GM19351 (cell line): ENCODE measurements around the gene ZNF483.
"Not testable (repeated sequence)": the region's sequence is repeated elsewhere in the genome, so short reads cannot be mapped to it uniquely, and the experiment has no call there.

Experiments used
- ATAC-seq: cut with Tn5 transposase; IDR thresholded peaks from one replicate; pipeline ENCODE4 v1.9.1; 2021; ENCODE audit warnings: mild to moderate bottlenecking, moderate library complexity; ENCODE audit not compliant: unreplicated experiment

The ZNF483 gene

GRCh38 chr9:111525056-111525977, at the start of gene ZNF483:
Gene ZNF483 (plus strand): TSS chr9:111525179. CDS start chr9:111527396, 2,217 bp downstream.
- peak; percentile 53 for ATAC-seq

- ATAC-seq: no peak
Measured at GRCh38 chr9:111475195-111475594, 49.8 kb upstream of the ZNF483 start.

- ATAC-seq: no peak
Measured at GRCh38 chr9:111477677-111478076, 47.3 kb upstream of the ZNF483 start.

GRCh38 chr9:111481885-111482636, 42.9 kb upstream of the ZNF483 start:
- ATAC-seq: no peak

- peak; percentile 57 for ATAC-seq
Measured at GRCh38 chr9:111482694-111483438, 42.1 kb upstream of the ZNF483 start.

GRCh38 chr9:111483439-111483857, 41.5 kb upstream of the ZNF483 start:
- peak; percentile 29 for ATAC-seq

- ATAC-seq: peak; percentile 50
Measured at GRCh38 chr9:111483858-111484571, 41.0 kb upstream of the ZNF483 start, which contains the start of gene ECPAS. Gene ECPAS (minus strand): TSS chr9:111484383. CDS start chr9:111472918, 11,465 bp downstream.

GRCh38 chr9:111484572-111484894, 40.4 kb upstream of the ZNF483 start:
- ATAC-seq: no peak

GRCh38 chr9:111497196-111497595, 27.8 kb upstream of the ZNF483 start:
- not testable (repeated sequence) for ATAC-seq

GRCh38 chr9:111501005-111501562, 23.9 kb upstream of the ZNF483 start:
- ATAC-seq: no peak

GRCh38 chr9:111501648-111502047, 23.3 kb upstream of the ZNF483 start:
- no peak for ATAC-seq

- no peak for ATAC-seq
Measured at GRCh38 chr9:111502506-111502905, 22.5 kb upstream of the ZNF483 start.

- ATAC-seq: not testable (repeated sequence)
Measured at GRCh38 chr9:111511581-111511980, 13.4 kb upstream of the ZNF483 start.

- no peak for ATAC-seq
Measured at GRCh38 chr9:111514967-111515366, 10.0 kb upstream of the ZNF483 start.

GRCh38 chr9:111516061-111516465, 8.9 kb upstream of the ZNF483 start:
- no peak for ATAC-seq

GRCh38 chr9:111524731-111525055, 286 bp upstream of the ZNF483 start:
- ATAC-seq: no peak

- no peak for ATAC-seq
Measured at GRCh38 chr9:111527347-111527746, 2.4 kb downstream of the ZNF483 start.

GRCh38 chr9:111529787-111530186, 4.8 kb downstream of the ZNF483 start:
- ATAC-seq: no peak

- ATAC-seq: no peak
Measured at GRCh38 chr9:111531716-111532115, 6.7 kb downstream of the ZNF483 start.

GRCh38 chr9:111533099-111533790, 8.3 kb downstream of the ZNF483 start:
- ATAC-seq: no peak
